ENCODE results near the gene TBC1D21. TPM values are rescaled to one million over a fixed set of nuclear protein-coding genes. Genes with fewer than 3 reads are reported as not detected.

TBC1D21 gene
- total and polyA plus RNA-seq, 10 of the 15 experiments (the other 5 are each of a cell fraction or from before 2014, with no cell fraction given), result not detected

DNA sequence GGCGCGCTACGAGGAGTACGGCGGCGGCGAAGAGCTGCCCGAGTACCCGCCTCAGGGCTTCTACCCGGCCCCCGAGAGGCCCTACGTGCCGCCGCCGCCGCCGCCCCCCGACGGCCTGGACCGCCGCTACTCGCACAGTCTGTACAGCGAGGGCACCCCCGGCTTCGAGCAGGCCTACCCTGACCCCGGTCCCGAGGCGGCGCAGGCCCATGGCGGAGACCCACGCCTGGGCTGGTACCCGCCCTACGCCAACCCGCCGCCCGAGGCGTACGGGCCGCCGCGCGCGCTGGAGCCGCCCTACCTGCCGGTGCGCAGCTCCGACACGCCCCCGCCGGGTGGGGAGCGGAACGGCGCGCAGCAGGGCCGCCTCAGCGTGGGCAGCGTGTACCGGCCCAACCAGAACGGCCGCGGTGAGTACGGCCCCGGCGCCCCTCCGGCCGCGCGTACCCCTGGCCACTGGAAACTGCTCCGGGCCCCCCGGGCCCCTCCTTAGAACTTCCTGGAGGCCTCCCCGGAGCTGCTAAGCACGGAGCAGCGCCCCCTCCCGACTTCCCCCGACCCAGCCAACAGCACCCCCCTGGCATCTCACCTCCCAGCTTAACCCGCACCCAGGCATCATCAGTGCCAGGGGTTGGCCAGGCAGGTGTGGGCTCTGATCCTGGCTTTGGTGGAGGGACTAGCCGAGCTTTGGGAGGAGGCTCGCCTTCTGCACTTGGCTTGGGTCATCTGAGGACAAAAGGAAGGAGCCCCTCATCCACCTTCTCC, 54.3 kb downstream of the TBC1D21 start (continued):
- TF ChIP-seq, protein P1, sequence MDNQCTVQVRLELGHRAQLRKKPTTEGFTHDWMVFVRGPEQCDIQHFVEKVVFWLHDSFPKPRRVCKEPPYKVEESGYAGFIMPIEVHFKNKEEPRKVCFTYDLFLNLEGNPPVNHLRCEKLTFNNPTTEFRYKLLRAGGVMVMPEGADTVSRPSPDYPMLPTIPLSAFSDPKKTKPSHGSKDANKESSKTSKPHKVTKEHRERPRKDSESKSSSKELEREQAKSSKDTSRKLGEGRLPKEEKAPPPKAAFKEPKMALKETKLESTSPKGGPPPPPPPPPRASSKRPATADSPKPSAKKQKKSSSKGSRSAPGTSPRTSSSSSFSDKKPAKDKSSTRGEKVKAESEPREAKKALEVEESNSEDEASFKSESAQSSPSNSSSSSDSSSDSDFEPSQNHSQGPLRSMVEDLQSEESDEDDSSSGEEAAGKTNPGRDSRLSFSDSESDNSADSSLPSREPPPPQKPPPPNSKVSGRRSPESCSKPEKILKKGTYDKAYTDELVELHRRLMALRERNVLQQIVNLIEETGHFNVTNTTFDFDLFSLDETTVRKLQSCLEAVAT (IDR thresholded peaks at IDR 0.05), result no peak
- TF ChIP-seq NFXL1 (IDR thresholded peaks at IDR 0.05; ENCODE audit: borderline replicate concordance), result no peak
- no peak for TF ChIP-seq FOXM1 (IDR thresholded peaks at IDR 0.05; ENCODE audit: low read depth, low read length)
- TF ChIP-seq POU2F2 (IDR thresholded peaks at IDR 0.05; ENCODE audit: borderline replicate concordance, low read depth, low read length), result no peak
- TF ChIP-seq BACH1 (IDR thresholded peaks at IDR 0.05; ENCODE audit: borderline replicate concordance), result no peak
- no peak for TF ChIP-seq SP1 (IDR thresholded peaks at IDR 0.05; ENCODE audit: low read depth, low read length)

DNA sequence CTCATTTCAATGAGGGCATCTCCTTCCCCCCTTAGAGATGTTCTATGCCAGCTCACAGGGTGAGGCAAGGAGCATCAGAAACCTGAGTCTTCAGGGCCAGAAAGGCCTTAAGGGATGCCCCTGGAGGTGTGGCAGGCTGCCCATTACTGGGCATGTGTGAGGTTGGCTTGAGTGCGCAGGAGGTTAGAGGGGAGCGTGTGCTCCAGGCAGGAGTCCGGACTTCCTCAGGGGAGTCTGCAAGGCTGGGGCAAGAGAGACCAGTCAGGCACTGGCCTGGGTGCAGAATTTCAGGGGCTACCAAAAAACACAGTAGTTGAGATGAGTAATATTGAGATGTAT, 54.8 kb downstream of the TBC1D21 start:
- no peaks in the 10 kb centered on the region for H3K79me2 ChIP-seq (ENCODE audit: control insufficient read depth, insufficient read depth, low read length)
- ChIA-PET RAD21 (ENCODE audit: unreplicated experiment) (no interaction called here), SMC1A (ENCODE audit: uncharacterized antibody, unreplicated experiment) (no interaction called here), CTCF (interaction anchor here (1.2 to 1.8 kb wide), 2 partner anchors 31 to 54 kb away, joined by 3 to 4 read pairs; partner anchors contain the start of gene TBC1D21), POLR2A (no interaction called here)
- H3K27me3 ChIP-seq (replicated peaks in 1 of 2; ENCODE audit: control insufficient read depth in 2 of 2, insufficient read depth in 2 of 2, low read length in 1 of 2), result peaks cover 11 to 14% of the 10 kb centered on the region in 2 experiments
- H3K9ac ChIP-seq (ENCODE audit: control insufficient read depth, insufficient read depth, low read length), result no peak overlapping the region
- FAIRE-seq (no peak), ATAC-seq (no peak), DNase-seq (ENCODE audit: low read depth, low spot score) (no peak)
- 88% methylated on average over 3 of the region's 3 CpGs for WGBS (ENCODE audit: insufficient coverage, insufficient replicate concordance, low lambda C conversion rate, missing lambda C conversion rate)
- no peak overlapping the region for H3K27ac ChIP-seq (ENCODE audit: control insufficient read depth, insufficient read depth)
- H3K9me3 ChIP-seq (replicated peaks; ENCODE audit: control insufficient read depth, insufficient read depth, low read length), result no peaks in the 10 kb centered on the region
- no peaks in the 10 kb centered on the region for H4K20me1 ChIP-seq (ENCODE audit: control insufficient read depth, insufficient read depth)
- H3K4me2 ChIP-seq (ENCODE audit: control insufficient read depth, insufficient read depth), result peak overlapping the region; percentile 48
- no peak overlapping the region for H2AFZ ChIP-seq (ENCODE audit: control insufficient read depth, low read depth, low read length)
- in situ Hi-C loops (cut with MboI), result no loop called here
- no peaks in the 10 kb centered on the region for H3K36me3 ChIP-seq (ENCODE audit: control insufficient read depth in 2 of 2, insufficient read depth in 2 of 2, low read length in 1 of 2)
- no peaks in the 10 kb centered on the region for H3K4me1 ChIP-seq (ENCODE audit: control insufficient read depth, insufficient read depth, low read length)
- intact Hi-C loops (cut with micrococcal nuclease; ENCODE audit: unreplicated experiment), result no loop called here
- no peak overlapping the region for H3K4me3 ChIP-seq
- BruUV-seq (replicated peaks), result no TSS peak
- no peak for TF ChIP-seq JUNB (IDR thresholded peaks at IDR 0.05)
- TF ChIP-seq TCF3 (IDR thresholded peaks at IDR 0.05; ENCODE audit: borderline replicate concordance, insufficient read depth, low read depth, low read length), result no peak
- TF ChIP-seq, protein P2, sequence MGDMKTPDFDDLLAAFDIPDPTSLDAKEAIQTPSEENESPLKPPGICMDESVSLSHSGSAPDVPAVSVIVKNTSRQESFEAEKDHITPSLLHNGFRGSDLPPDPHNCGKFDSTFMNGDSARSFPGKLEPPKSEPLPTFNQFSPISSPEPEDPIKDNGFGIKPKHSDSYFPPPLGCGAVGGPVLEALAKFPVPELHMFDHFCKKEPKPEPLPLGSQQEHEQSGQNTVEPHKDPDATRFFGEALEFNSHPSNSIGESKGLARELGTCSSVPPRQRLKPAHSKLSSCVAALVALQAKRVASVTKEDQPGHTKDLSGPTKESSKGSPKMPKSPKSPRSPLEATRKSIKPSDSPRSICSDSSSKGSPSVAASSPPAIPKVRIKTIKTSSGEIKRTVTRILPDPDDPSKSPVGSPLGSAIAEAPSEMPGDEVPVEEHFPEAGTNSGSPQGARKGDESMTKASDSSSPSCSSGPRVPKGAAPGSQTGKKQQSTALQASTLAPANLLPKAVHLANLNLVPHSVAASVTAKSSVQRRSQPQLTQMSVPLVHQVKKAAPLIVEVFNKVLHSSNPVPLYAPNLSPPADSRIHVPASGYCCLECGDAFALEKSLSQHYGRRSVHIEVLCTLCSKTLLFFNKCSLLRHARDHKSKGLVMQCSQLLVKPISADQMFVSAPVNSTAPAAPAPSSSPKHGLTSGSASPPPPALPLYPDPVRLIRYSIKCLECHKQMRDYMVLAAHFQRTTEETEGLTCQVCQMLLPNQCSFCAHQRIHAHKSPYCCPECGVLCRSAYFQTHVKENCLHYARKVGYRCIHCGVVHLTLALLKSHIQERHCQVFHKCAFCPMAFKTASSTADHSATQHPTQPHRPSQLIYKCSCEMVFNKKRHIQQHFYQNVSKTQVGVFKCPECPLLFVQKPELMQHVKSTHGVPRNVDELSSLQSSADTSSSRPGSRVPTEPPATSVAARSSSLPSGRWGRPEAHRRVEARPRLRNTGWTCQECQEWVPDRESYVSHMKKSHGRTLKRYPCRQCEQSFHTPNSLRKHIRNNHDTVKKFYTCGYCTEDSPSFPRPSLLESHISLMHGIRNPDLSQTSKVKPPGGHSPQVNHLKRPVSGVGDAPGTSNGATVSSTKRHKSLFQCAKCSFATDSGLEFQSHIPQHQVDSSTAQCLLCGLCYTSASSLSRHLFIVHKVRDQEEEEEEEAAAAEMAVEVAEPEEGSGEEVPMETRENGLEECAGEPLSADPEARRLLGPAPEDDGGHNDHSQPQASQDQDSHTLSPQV (IDR thresholded peaks at IDR 0.05), result no peak
- TF ChIP-seq IRF4 (IDR thresholded peaks at IDR 0.05; ENCODE audit: low read depth, low read length), result no peak
- TF ChIP-seq, protein P3, sequence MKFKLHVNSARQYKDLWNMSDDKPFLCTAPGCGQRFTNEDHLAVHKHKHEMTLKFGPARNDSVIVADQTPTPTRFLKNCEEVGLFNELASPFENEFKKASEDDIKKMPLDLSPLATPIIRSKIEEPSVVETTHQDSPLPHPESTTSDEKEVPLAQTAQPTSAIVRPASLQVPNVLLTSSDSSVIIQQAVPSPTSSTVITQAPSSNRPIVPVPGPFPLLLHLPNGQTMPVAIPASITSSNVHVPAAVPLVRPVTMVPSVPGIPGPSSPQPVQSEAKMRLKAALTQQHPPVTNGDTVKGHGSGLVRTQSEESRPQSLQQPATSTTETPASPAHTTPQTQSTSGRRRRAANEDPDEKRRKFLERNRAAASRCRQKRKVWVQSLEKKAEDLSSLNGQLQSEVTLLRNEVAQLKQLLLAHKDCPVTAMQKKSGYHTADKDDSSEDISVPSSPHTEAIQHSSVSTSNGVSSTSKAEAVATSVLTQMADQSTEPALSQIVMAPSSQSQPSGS (IDR thresholded peaks at IDR 0.05; ENCODE audit: low read length), result no peak
